GM23338 (cell line): ENCODE data around the gene VMP1. TPM values are rescaled to one million over a fixed set of nuclear protein-coding genes. Genes with fewer than 3 reads are reported as not detected.
A peak's percentile ranks its signal among the peaks of the same experiment; 100 is the strongest.

Experiments used
- ATAC-seq: fragments of 200-7000 bp; cut with Tn5 transposase; 3 replicates; pipeline ENCODE4 v1.9.1; 2020
- DNase-seq: peaks from one replicate; pipeline ENCODE4 v3.0.0-alpha.2; 2015; ENCODE audit warnings: low spot score
- H2AFZ ChIP-seq: fragments of 200-600 bp; sonication (generic); 2 replicates; pipeline ENCODE4 v1.8.0; 2016; ENCODE audit warnings: antibody characterized with exemption, mild to moderate bottlenecking, moderate library complexity
- H3F3A ChIP-seq: fragments of 200-600 bp; sonication (generic); replicated peaks from 2 replicates; pipeline ENCODE4 v1.8.0; 2017; ENCODE audit warnings: antibody characterized with exemption, mixed run types, low read depth
- H3K27ac ChIP-seq: fragments of 200-600 bp; sonication (generic); 2 replicates; pipeline ENCODE4 v1.6.1; 2016; ENCODE audit warnings: low read depth
- H3K27me3 ChIP-seq: fragments of 200-600 bp; sonication (generic); 2 replicates; pipeline ENCODE4 v1.8.0; 2016; ENCODE audit warnings: mild to moderate bottlenecking, mixed run types, moderate library complexity; ENCODE audit not compliant: insufficient read depth
- H3K36me3 ChIP-seq: fragments of 200-600 bp; sonication (generic); 2 replicates; pipeline ENCODE4 v1.8.0; 2016; ENCODE audit warnings: mild to moderate bottlenecking; ENCODE audit not compliant: insufficient read depth
- H3K4me1 ChIP-seq: fragments of 200-600 bp; sonication (generic); 2 replicates; pipeline ENCODE4 v1.8.0; 2016; ENCODE audit warnings: mild to moderate bottlenecking, moderate library complexity; ENCODE audit not compliant: insufficient read depth
- H3K4me2 ChIP-seq: fragments of 200-600 bp; sonication (generic); 2 replicates; pipeline ENCODE4 v1.7.1; 2017; ENCODE audit warnings: mixed run types
- H3K4me3 ChIP-seq: fragments of 200-600 bp; sonication (generic); 2 replicates; pipeline ENCODE4 v1.6.1; 2016; ENCODE audit warnings: mixed run types
- H3K79me2 ChIP-seq: fragments of 200-600 bp; sonication (generic); replicated peaks from 2 replicates; pipeline ENCODE4 v1.8.0; 2017; ENCODE audit warnings: mild to moderate bottlenecking; ENCODE audit not compliant: insufficient read depth
- H3K9me2 ChIP-seq: fragments of 200-600 bp; sonication (generic); 2 replicates; pipeline ENCODE4 v1.8.0; 2017; ENCODE audit not compliant: insufficient read depth
- H4K20me1 ChIP-seq: fragments of 200-600 bp; sonication (generic); replicated peaks from 2 replicates; pipeline ENCODE4 v1.8.0; 2017; ENCODE audit warnings: mild to moderate bottlenecking; ENCODE audit not compliant: insufficient read depth
- H3K27ac Mint-ChIP-seq: 2 replicates; pipeline ENCODE4 v1.8.0; 2020; ENCODE audit warnings: inconsistent platforms, mild to moderate bottlenecking, moderate library complexity, mixed read lengths
- H3K27me3 Mint-ChIP-seq: 3 replicates; pipeline ENCODE4 v1.8.0; 2022; ENCODE audit warnings: low read depth, mild to moderate bottlenecking, moderate library complexity, mixed read lengths, inconsistent platforms; ENCODE audit not compliant: insufficient read depth, poor library complexity
- H3K36me3 Mint-ChIP-seq: 3 replicates; pipeline ENCODE4 v1.8.0; 2021; ENCODE audit warnings: low read depth, mild to moderate bottlenecking, inconsistent platforms, moderate library complexity, mixed read lengths
- H3K4me1 Mint-ChIP-seq: 3 replicates; pipeline ENCODE4 v1.8.0; 2020; ENCODE audit warnings: mild to moderate bottlenecking, inconsistent platforms, mixed read lengths
- H3K4me3 Mint-ChIP-seq: 3 replicates; pipeline ENCODE4 v1.8.0; 2021; ENCODE audit warnings: moderate library complexity, mild to moderate bottlenecking, inconsistent platforms, mixed read lengths
- H3K9me3 Mint-ChIP-seq: 3 replicates; pipeline ENCODE4 v1.8.0; 2020; ENCODE audit warnings: moderate library complexity, mild to moderate bottlenecking, inconsistent platforms, mixed read lengths
- CREB1 ChIP-seq: fragments of 250-450 bp; sonication (Bioruptor Pico); IDR thresholded peaks from 2 replicates; pipeline ENCODE4 v1.5.0; 2020; ENCODE audit warnings: low read depth, mild to moderate bottlenecking, moderate library complexity
- ETS1 ChIP-seq: IDR thresholded peaks from 2 replicates; pipeline ENCODE4 v1.6.1; 2016; ENCODE audit warnings: antibody characterized with exemption
- EZH2 ChIP-seq: fragments of 200-600 bp; sonication (generic); IDR thresholded peaks from one replicate; pipeline ENCODE4 v1.8.0; 2017; ENCODE audit warnings: antibody characterized with exemption, mild to moderate bottlenecking, low read depth; ENCODE audit not compliant: unreplicated experiment
- EZH2phosphoT487 ChIP-seq: fragments of 200-600 bp; sonication (generic); IDR thresholded peaks from one replicate; pipeline ENCODE4 v1.8.1; 2018; ENCODE audit warnings: antibody characterized with exemption; ENCODE audit not compliant: unreplicated experiment
- JUNB ChIP-seq: IDR thresholded peaks from one replicate; pipeline ENCODE4 v1.6.1; 2016; ENCODE audit warnings: antibody characterized with exemption; ENCODE audit not compliant: unreplicated experiment
- NANOG ChIP-seq: IDR thresholded peaks from 2 replicates; pipeline ENCODE4 v1.6.1; 2016; ENCODE audit warnings: antibody characterized with exemption, borderline replicate concordance
- POLR2AphosphoS5 ChIP-seq: IDR thresholded peaks from 2 replicates; pipeline ENCODE4 v1.6.1; 2016; ENCODE audit warnings: antibody characterized with exemption, low read depth
- STAT1 ChIP-seq: IDR thresholded peaks from one replicate; pipeline ENCODE4 v1.6.1; 2016; ENCODE audit warnings: antibody characterized with exemption; ENCODE audit not compliant: unreplicated experiment
- ZNF114 ChIP-seq: fragments of 250-450 bp; sonication (Bioruptor Pico); IDR thresholded peaks from 2 replicates; pipeline ENCODE4 v1.5.0; 2020; ENCODE audit warnings: mild to moderate bottlenecking, moderate library complexity
- ZNF331 ChIP-seq: fragments of 250-450 bp; sonication (Bioruptor Pico); IDR thresholded peaks from 2 replicates; pipeline ENCODE4 v1.5.0; 2020; ENCODE audit warnings: low read depth, mild to moderate bottlenecking, moderate library complexity
- polyA plus RNA-seq: library from polyadenylated mRNA; unstranded; fragments of >200 nt; fragmentation: Nextera tagmentation; extraction: Ambion mirVana; gene quantifications from 2 replicates; pipeline ENCODE4 v1.2.1, GENCODE V29; 2016
- total RNA-seq: library from RNA; depleted of rRNA; stranded (reverse); fragments of >200 nt; shearing (Covaris generic); gene quantifications from 2 replicates; pipeline ENCODE4 v1.2.3, GENCODE V29; 2014
- TF ChIP-seq, protein P1 (sequence below): IDR thresholded peaks from one replicate; pipeline ENCODE4 v1.6.1; 2018; ENCODE audit warnings: antibody characterized with exemption; ENCODE audit not compliant: unreplicated experiment
- TF ChIP-seq, protein P2 (sequence below), 2 experiments: fragments of 200-600 bp in 1 of 2; sonication (generic) in 1 of 2; conservative IDR thresholded peaks; 2 replicates each; pipeline versions ENCODE4 v1.5.1 to v1.6.1; 2016 to 2017; ENCODE audit warnings: antibody characterized with exemption in 2 of 2, low read depth in 2 of 2, mild to moderate bottlenecking in 2 of 2, moderate library complexity in 1 of 2
- TF ChIP-seq, protein P3 (sequence below): fragments of 250-450 bp; sonication (Bioruptor Pico); IDR thresholded peaks from 2 replicates; pipeline ENCODE4 v1.5.0; 2020; ENCODE audit warnings: mild to moderate bottlenecking, moderate library complexity

Gene VMP1
- total and polyA plus RNA-seq, 2 experiments from 2014 or later = 70.1 to 112 TPM

GRCh38 chr17:59832883-59833379 lies 125.5 kb downstream of the VMP1 start:
- 0 out of 2 replicates have a peak overlapping the region, but pooled peaks have one; percentile 18 for H3K27ac ChIP-seq
- no peaks in the 10 kb centered on the region for H3F3A ChIP-seq
- no peak overlapping the region for H3K4me2 ChIP-seq
- no peaks in the 10 kb centered on the region for H4K20me1 ChIP-seq
- H3K36me3 ChIP-seq = no peaks in the 10 kb centered on the region
- ATAC-seq = no peak
- Mint-ChIP-seq H3K36me3 (peaks cover 2% of the 10 kb centered on the region; the same call in 1 of the 3 replicates), H3K4me1 (peaks cover 28% of the 10 kb centered on the region), H3K27me3 (peaks cover 2% of the 10 kb centered on the region), H3K4me3 (no peak overlapping the region), H3K9me3 (no peaks in the 10 kb centered on the region), H3K27ac (no peak overlapping the region)
- DNase-seq = peak; percentile 58
- H3K27me3 ChIP-seq = no peaks in the 10 kb centered on the region
- H2AFZ ChIP-seq = no peak overlapping the region
- TF ChIP-seq EZH2phosphoT487 = no peak
- no peak for TF ChIP-seq ETS1
- TF ChIP-seq CREB1 (CRISPR knock-in tag) = no peak
- TF ChIP-seq ZNF331 (CRISPR knock-in tag) = no peak
- TF ChIP-seq NANOG = no peak
- TF ChIP-seq STAT1 = no peak
- TF ChIP-seq, protein P1, sequence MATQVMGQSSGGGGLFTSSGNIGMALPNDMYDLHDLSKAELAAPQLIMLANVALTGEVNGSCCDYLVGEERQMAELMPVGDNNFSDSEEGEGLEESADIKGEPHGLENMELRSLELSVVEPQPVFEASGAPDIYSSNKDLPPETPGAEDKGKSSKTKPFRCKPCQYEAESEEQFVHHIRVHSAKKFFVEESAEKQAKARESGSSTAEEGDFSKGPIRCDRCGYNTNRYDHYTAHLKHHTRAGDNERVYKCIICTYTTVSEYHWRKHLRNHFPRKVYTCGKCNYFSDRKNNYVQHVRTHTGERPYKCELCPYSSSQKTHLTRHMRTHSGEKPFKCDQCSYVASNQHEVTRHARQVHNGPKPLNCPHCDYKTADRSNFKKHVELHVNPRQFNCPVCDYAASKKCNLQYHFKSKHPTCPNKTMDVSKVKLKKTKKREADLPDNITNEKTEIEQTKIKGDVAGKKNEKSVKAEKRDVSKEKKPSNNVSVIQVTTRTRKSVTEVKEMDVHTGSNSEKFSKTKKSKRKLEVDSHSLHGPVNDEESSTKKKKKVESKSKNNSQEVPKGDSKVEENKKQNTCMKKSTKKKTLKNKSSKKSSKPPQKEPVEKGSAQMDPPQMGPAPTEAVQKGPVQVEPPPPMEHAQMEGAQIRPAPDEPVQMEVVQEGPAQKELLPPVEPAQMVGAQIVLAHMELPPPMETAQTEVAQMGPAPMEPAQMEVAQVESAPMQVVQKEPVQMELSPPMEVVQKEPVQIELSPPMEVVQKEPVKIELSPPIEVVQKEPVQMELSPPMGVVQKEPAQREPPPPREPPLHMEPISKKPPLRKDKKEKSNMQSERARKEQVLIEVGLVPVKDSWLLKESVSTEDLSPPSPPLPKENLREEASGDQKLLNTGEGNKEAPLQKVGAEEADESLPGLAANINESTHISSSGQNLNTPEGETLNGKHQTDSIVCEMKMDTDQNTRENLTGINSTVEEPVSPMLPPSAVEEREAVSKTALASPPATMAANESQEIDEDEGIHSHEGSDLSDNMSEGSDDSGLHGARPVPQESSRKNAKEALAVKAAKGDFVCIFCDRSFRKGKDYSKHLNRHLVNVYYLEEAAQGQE = no peak
- TF ChIP-seq ZNF114 (CRISPR knock-in tag) = no peak
- TF ChIP-seq, protein P2, sequence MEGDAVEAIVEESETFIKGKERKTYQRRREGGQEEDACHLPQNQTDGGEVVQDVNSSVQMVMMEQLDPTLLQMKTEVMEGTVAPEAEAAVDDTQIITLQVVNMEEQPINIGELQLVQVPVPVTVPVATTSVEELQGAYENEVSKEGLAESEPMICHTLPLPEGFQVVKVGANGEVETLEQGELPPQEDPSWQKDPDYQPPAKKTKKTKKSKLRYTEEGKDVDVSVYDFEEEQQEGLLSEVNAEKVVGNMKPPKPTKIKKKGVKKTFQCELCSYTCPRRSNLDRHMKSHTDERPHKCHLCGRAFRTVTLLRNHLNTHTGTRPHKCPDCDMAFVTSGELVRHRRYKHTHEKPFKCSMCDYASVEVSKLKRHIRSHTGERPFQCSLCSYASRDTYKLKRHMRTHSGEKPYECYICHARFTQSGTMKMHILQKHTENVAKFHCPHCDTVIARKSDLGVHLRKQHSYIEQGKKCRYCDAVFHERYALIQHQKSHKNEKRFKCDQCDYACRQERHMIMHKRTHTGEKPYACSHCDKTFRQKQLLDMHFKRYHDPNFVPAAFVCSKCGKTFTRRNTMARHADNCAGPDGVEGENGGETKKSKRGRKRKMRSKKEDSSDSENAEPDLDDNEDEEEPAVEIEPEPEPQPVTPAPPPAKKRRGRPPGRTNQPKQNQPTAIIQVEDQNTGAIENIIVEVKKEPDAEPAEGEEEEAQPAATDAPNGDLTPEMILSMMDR (conservative IDR thresholded peaks at IDR 0.05; ENCODE audit: low read depth in 2 of 2) = no peak
- TF ChIP-seq POLR2AphosphoS5 = no peak
- TF ChIP-seq, protein P3, sequence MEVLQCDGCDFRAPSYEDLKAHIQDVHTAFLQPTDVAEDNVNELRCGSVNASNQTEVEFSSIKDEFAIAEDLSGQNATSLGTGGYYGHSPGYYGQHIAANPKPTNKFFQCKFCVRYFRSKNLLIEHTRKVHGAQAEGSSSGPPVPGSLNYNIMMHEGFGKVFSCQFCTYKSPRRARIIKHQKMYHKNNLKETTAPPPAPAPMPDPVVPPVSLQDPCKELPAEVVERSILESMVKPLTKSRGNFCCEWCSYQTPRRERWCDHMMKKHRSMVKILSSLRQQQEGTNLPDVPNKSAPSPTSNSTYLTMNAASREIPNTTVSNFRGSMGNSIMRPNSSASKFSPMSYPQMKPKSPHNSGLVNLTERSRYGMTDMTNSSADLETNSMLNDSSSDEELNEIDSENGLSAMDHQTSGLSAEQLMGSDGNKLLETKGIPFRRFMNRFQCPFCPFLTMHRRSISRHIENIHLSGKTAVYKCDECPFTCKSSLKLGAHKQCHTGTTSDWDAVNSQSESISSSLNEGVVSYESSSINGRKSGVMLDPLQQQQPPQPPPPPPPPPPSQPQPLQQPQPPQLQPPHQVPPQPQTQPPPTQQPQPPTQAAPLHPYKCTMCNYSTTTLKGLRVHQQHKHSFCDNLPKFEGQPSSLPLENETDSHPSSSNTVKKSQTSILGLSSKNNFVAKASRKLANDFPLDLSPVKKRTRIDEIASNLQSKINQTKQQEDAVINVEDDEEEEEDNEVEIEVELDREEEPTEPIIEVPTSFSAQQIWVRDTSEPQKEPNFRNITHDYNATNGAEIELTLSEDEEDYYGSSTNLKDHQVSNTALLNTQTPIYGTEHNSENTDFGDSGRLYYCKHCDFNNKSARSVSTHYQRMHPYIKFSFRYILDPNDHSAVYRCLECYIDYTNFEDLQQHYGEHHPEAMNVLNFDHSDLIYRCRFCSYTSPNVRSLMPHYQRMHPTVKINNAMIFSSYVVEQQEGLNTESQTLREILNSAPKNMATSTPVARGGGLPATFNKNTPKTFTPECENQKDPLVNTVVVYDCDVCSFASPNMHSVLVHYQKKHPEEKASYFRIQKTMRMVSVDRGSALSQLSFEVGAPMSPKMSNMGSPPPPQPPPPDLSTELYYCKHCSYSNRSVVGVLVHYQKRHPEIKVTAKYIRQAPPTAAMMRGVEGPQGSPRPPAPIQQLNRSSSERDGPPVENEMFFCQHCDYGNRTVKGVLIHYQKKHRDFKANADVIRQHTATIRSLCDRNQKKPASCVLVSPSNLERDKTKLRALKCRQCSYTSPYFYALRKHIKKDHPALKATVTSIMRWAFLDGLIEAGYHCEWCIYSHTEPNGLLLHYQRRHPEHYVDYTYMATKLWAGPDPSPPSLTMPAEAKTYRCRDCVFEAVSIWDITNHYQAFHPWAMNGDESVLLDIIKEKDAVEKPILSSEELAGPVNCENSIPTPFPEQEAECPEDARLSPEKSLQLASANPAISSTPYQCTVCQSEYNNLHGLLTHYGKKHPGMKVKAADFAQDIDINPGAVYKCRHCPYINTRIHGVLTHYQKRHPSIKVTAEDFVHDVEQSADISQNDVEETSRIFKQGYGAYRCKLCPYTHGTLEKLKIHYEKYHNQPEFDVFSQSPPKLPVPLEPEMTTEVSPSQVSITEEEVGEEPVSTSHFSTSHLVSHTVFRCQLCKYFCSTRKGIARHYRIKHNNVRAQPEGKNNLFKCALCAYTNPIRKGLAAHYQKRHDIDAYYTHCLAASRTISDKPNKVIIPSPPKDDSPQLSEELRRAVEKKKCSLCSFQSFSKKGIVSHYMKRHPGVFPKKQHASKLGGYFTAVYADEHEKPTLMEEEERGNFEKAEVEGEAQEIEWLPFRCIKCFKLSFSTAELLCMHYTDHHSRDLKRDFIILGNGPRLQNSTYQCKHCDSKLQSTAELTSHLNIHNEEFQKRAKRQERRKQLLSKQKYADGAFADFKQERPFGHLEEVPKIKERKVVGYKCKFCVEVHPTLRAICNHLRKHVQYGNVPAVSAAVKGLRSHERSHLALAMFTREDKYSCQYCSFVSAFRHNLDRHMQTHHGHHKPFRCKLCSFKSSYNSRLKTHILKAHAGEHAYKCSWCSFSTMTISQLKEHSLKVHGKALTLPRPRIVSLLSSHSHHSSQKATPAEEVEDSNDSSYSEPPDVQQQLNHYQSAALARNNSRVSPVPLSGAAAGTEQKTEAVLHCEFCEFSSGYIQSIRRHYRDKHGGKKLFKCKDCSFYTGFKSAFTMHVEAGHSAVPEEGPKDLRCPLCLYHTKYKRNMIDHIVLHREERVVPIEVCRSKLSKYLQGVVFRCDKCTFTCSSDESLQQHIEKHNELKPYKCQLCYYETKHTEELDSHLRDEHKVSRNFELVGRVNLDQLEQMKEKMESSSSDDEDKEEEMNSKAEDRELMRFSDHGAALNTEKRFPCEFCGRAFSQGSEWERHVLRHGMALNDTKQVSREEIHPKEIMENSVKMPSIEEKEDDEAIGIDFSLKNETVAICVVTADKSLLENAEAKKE (CRISPR knock-in tag) = no peak
- TF ChIP-seq EZH2 = no peak
- no peak for TF ChIP-seq JUNB
- peaks cover under 1% of the 10 kb centered on the region for H3K79me2 ChIP-seq
- H3K4me1 ChIP-seq = peaks cover 9% of the 10 kb centered on the region
- H3K4me3 ChIP-seq = no peak overlapping the region
- H3K9me2 ChIP-seq = no peaks in the 10 kb centered on the region
